ENCODE measurements around the gene VSNL1. TPM values are rescaled to one million over a fixed set of nuclear protein-coding genes. Genes with fewer than 3 reads are reported as not detected.

Gene VSNL1
- total RNA-seq, 1 donor from 2014 or later = 2.1 TPM

DNA sequence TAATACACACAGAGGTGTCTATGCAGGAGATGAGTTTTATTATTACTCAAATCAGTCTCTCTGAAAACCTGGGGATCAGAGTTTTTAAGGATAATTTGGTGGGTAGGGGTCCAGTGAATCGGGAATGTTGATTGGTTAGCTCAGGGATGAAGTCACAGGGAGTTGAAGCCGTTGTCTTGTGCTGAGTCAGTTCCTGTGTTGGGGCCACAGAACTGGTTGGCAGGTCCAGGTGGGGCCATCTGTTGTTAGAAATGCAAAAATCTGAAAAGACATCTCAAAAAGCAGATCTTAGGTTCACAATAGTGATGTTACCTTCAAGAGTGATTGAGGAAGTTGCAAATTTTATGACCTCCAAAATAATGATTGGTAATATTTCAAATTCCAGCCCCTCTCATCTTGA lies 86.9 kb downstream of the VSNL1 start:
- Mint-ChIP-seq H3K9me3 (peaks cover 3% of the 10 kb centered on the region), H3K27me3 (ENCODE audit: low read depth) (no peaks in the 10 kb centered on the region), H3K27ac (ENCODE audit: unreplicated experiment) (no peak overlapping the region), H3K4me1 (no peaks in the 10 kb centered on the region), H3K4me3 (no peak overlapping the region), H3K36me3 (ENCODE audit: low read depth) (peaks cover 2% of the 10 kb centered on the region)
- DNase-seq (ENCODE audit: low read depth, low spot score) = no peak
- TF ChIP-seq CTCF (conservative IDR thresholded peaks at IDR 0.05) = no peak

- H3K4me3 Mint-ChIP-seq = no peak overlapping the region
- peaks cover 2% of the 10 kb centered on the region for H3K4me1 Mint-ChIP-seq
- TF ChIP-seq CTCF (conservative IDR thresholded peaks at IDR 0.05) = no peak
- H3K27me3 Mint-ChIP-seq (ENCODE audit: low read depth) = no peaks in the 10 kb centered on the region
- no peak for DNase-seq (ENCODE audit: low read depth, low spot score)
- H3K27ac Mint-ChIP-seq (ENCODE audit: unreplicated experiment) = no peak overlapping the region
- H3K9me3 Mint-ChIP-seq = peaks cover 3% of the 10 kb centered on the region
- H3K36me3 Mint-ChIP-seq (ENCODE audit: low read depth) = peaks cover 2% of the 10 kb centered on the region
Observed at GRCh38 chr2:17628349-17629261, 88.1 kb downstream of the VSNL1 start.

GRCh38 chr2:17630089-17630488 lies 89.6 kb downstream of the VSNL1 start:
- H3K4me1 Mint-ChIP-seq = peaks cover 4% of the 10 kb centered on the region
- no peak overlapping the region for H3K27ac Mint-ChIP-seq (ENCODE audit: unreplicated experiment)
- H3K27me3 Mint-ChIP-seq (ENCODE audit: low read depth) = no peaks in the 10 kb centered on the region
- H3K4me3 Mint-ChIP-seq = no peak overlapping the region
- H3K9me3 Mint-ChIP-seq = peaks cover 3% of the 10 kb centered on the region
- peaks cover 2% of the 10 kb centered on the region for H3K36me3 Mint-ChIP-seq (ENCODE audit: low read depth)
- TF ChIP-seq CTCF (conservative IDR thresholded peaks at IDR 0.05) = no peak
- DNase-seq (ENCODE audit: low read depth, low spot score) = no peak

- no peak for TF ChIP-seq CTCF (conservative IDR thresholded peaks at IDR 0.05)
- H3K4me1 Mint-ChIP-seq = peaks cover 13% of the 10 kb centered on the region
- no peak for DNase-seq (ENCODE audit: low read depth, low spot score)
- H3K27me3 Mint-ChIP-seq (ENCODE audit: low read depth) = no peaks in the 10 kb centered on the region
- H3K36me3 Mint-ChIP-seq (ENCODE audit: low read depth) = peaks cover 1% of the 10 kb centered on the region
- H3K9me3 Mint-ChIP-seq = no peaks in the 10 kb centered on the region
- no peak overlapping the region for H3K27ac Mint-ChIP-seq (ENCODE audit: unreplicated experiment)
- H3K4me3 Mint-ChIP-seq = no peak overlapping the region
Observed at GRCh38 chr2:17634997-17635396, 94.5 kb downstream of the VSNL1 start.

- DNase-seq (ENCODE audit: low read depth, low spot score) = no peak
- no peaks in the 10 kb centered on the region for H3K9me3 Mint-ChIP-seq
- TF ChIP-seq CTCF (conservative IDR thresholded peaks at IDR 0.05) = no peak
- no peak overlapping the region for H3K4me3 Mint-ChIP-seq
- no peaks in the 10 kb centered on the region for H3K36me3 Mint-ChIP-seq (ENCODE audit: low read depth)
- no peak overlapping the region for H3K27ac Mint-ChIP-seq (ENCODE audit: unreplicated experiment)
- H3K4me1 Mint-ChIP-seq = peaks cover 13% of the 10 kb centered on the region
- no peaks in the 10 kb centered on the region for H3K27me3 Mint-ChIP-seq (ENCODE audit: low read depth)
Observed at GRCh38 chr2:17636257-17636656, 95.8 kb downstream of the VSNL1 start.
